ENCODE data around the gene DUSP16.
"Not testable (repeated sequence)": the region's sequence is repeated elsewhere in the genome, so short reads cannot be mapped to it uniquely, and the experiment has no call there.

DUSP16 gene

GRCh38 chr12:12583510-12584178 is 21.0 kb upstream of the DUSP16 start:
- DNase-seq = no peak

- DNase-seq = no peak
These were observed 20.2 kb upstream of the DUSP16 start for GRCh38 chr12:12582895-12583303.

- no peak for DNase-seq
These were observed 19.7 kb upstream of the DUSP16 start for GRCh38 chr12:12582193-12582881.

GRCh38 chr12:12580716-12581115 is 18.1 kb upstream of the DUSP16 start:
- DNase-seq = not testable (repeated sequence)

GRCh38 chr12:12577786-12578185 is 15.1 kb upstream of the DUSP16 start:
- DNase-seq = no peak

- DNase-seq = no peak
These were observed 10.0 kb upstream of the DUSP16 start for GRCh38 chr12:12572659-12573058.

GRCh38 chr12:12565971-12566370 is 3.3 kb upstream of the DUSP16 start:
- DNase-seq = not testable (repeated sequence)

GRCh38 chr12:12564911-12565310 is 2.2 kb upstream of the DUSP16 start:
- no peak for DNase-seq

- no peak for DNase-seq
These were observed 746 bp upstream of the DUSP16 start for GRCh38 chr12:12563290-12563928.

- DNase-seq = no peak
These were observed 613 bp downstream of the DUSP16 start for GRCh38 chr12:12562016-12562483.

GRCh38 chr12:12561371-12562015 is 1.2 kb downstream of the DUSP16 start:
- no peak for DNase-seq

- no peak for DNase-seq
These were observed 1.9 kb downstream of the DUSP16 start for GRCh38 chr12:12560587-12561370.

GRCh38 chr12:12559719-12560296 is 2.9 kb downstream of the DUSP16 start:
- no peak for DNase-seq

GRCh38 chr12:12558291-12558690 is 4.4 kb downstream of the DUSP16 start:
- DNase-seq = no peak

- no peak for DNase-seq
These were observed 4.9 kb downstream of the DUSP16 start for GRCh38 chr12:12557733-12558132.

GRCh38 chr12:12555656-12556055 is 7.0 kb downstream of the DUSP16 start:
- DNase-seq = no peak

GRCh38 chr12:12553208-12553785 is 9.4 kb downstream of the DUSP16 start:
- DNase-seq = no peak

GRCh38 chr12:12551115-12551514 is 11.5 kb downstream of the DUSP16 start:
- no peak for DNase-seq

- no peak for DNase-seq
These were observed 12.4 kb downstream of the DUSP16 start for GRCh38 chr12:12550277-12550676.

GRCh38 chr12:12549426-12549825 is 13.2 kb downstream of the DUSP16 start:
- no peak for DNase-seq

- DNase-seq = no peak
These were observed 13.9 kb downstream of the DUSP16 start for GRCh38 chr12:12548713-12549112.

GRCh38 chr12:12546314-12546772 is 16.3 kb downstream of the DUSP16 start:
- DNase-seq = no peak
